HG02852 (cell line): ENCODE results near the gene SSH3.
A peak's percentile ranks its signal among the peaks of the same experiment; 100 is the strongest.
"Not testable (repeated sequence)": the region's sequence is repeated elsewhere in the genome, so short reads cannot be mapped to it uniquely, and the experiment has no call there.

Source experiments
- ATAC-seq: cut with Tn5 transposase; IDR thresholded peaks from one replicate; pipeline ENCODE4 v1.9.1; 2021; ENCODE audit warnings: mild to moderate bottlenecking, moderate library complexity; ENCODE audit not compliant: unreplicated experiment

The SSH3 gene, protein sequence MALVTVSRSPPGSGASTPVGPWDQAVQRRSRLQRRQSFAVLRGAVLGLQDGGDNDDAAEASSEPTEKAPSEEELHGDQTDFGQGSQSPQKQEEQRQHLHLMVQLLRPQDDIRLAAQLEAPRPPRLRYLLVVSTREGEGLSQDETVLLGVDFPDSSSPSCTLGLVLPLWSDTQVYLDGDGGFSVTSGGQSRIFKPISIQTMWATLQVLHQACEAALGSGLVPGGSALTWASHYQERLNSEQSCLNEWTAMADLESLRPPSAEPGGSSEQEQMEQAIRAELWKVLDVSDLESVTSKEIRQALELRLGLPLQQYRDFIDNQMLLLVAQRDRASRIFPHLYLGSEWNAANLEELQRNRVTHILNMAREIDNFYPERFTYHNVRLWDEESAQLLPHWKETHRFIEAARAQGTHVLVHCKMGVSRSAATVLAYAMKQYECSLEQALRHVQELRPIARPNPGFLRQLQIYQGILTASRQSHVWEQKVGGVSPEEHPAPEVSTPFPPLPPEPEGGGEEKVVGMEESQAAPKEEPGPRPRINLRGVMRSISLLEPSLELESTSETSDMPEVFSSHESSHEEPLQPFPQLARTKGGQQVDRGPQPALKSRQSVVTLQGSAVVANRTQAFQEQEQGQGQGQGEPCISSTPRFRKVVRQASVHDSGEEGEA

DNA sequence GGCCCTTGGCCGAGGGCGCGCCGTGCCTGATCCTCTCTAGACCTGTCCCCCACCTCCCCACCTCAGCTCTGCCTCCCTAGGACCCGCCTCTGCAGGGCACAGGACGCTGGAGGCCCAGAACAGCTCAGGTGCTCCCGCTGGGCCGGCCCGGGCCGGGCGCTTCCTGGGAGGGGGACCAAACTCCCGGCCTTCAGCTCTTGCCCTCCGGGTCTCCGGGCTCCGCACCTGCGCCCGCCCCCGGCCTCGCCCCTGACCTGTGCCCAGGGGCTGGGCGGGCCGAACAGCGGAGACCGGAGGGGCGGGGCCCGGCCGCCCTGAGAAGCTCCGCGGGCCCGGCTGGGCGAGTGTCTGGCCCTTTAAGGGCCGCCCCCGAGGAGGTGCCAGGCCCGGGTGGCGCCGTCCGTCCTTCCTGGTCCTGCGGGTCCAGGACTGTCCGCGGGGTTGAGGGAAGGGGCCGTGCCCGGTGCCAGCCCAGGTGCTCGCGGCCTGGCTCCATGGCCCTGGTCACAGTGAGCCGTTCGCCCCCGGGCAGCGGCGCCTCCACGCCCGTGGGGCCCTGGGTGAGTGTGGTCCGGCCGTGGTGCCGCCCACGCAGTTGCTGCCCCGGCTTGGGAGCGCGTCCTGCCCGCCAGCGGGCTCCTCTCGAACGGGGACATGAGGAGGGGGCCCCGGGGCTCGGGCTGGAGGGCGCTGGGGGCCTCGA is at the start of gene SSH3:
SSH3 (plus strand) TSS at position 399 of the 703 bp plus-strand sequence; CDS start at position 495, 96 bp downstream.
- no peak for ATAC-seq

DNA sequence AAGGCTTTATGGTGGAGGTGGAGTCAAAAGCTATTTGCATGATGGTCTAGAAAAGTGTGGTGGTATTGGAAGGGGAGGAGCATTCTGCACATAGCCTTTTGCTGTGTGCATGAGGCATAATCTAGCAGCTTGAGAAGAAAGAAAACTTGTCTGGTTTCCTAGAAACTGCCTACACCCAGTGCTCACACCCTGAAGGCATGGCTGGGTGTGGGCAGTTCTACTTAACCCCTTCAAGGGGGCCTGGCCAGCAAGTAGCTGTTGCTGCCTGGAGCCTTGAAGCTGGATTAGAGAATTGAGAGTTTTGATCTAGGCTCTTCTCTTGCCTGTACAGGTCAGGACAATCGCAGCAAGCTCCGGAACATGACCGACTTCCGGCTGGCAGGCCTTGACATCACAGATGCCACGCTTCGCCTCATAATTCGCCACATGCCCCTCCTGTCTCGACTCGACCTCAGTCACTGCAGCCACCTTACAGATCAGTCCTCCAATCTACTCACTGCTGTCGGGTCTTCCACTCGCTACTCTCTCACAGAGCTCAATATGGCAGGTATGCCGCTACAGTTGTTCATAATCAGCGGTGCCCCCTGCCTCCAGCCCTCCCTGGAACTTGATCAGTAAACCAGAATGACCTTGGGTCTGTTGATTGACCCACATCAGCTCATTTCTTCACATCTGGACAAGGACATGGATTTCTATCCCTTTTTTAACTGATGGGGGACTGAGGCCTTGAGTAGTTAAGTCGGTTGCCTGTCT is 49.3 kb upstream of the SSH3 start:
- ATAC-seq, result no peak

DNA sequence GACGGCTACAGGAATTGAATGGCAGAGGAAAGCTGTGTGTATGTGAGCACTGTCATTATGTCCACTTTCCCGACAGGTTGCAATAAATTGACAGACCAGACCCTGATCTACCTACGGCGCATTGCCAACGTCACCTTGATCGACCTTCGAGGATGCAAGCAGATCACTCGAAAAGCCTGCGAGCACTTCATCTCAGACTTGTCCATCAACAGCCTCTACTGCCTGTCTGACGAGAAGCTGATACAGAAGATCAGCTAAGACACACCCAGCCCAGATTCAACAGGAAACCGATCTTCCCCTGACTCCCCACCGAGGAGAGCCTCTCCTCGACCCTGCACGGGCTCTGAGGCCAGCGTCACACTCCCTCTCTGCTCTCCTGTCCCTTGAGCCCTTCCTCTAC is 48.5 kb upstream of the SSH3 start:
- ATAC-seq, result no peak

DNA sequence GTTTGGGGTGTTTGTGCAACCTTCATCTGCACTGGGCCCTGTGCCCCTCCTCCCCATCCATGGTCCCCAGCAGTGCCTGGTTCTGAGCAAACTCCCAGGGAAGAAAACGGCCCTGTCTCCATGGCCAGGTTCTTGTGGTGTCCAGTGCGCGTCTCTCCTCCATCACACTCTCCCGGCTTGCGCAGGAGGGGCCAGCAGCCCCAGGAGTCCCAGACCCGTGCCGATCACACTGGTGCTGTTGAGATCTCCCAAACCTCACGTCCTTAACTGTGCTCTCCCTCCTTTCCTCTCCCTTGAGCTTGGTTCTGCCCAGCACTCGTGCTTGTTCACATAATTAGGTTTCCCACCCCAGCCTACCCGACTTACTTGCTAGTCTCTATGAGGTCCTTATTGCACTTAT is 48.0 kb upstream of the SSH3 start:
- ATAC-seq, result no peak

DNA sequence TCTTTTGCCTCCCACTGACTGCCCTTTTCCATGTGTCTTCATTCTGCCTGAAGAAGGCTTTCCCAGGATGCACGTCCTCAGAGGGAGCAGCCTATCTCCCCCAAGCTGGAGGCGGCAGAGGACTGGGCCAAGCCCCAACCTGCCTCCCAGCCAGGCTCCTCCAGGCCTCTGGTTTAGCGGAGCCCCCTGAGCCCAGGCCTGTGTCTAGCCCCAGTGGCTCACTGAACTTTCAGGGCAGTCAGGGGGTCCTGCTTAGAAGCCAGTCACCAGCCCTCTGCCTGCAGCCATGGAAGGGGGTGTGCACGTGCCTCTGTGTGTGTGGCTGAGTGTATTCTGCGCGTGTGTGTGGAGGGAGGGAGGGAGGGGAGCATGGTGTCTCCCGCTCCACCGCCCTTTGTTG is 47.5 kb upstream of the SSH3 start:
- ATAC-seq, result no peak

DNA sequence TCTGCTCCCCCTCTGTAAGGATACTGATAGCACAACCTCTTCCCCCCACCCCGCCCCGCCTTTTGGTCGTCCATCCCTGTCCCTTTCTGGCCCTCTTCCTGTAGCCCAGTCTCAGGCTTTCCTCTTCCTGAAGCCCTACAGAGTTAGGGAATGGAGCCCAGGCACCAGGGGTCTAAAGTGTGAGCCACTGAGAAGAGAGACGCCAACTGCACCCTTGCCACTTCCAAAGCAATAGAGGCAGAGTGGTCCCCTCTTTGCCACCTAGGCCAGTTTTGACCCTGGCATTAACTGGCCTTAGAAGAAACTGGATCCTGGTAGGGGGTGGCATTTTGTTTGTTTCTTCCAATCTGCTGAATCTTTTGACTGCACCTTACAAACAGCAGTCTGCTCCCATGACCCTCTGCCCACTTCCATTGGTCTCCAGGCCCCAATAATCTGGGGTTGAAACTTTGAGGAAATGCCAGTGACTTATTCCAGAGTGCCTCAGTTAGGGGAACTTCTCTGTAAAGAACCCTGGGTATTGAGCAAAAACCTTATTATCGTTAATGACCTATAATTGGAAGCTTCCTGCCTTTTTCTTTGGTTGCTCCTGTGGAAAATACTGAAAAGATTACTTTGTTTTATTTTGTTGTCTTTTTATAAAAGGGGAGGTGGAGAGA is 46.7 kb upstream of the SSH3 start:
- ATAC-seq, result no peak

DNA sequence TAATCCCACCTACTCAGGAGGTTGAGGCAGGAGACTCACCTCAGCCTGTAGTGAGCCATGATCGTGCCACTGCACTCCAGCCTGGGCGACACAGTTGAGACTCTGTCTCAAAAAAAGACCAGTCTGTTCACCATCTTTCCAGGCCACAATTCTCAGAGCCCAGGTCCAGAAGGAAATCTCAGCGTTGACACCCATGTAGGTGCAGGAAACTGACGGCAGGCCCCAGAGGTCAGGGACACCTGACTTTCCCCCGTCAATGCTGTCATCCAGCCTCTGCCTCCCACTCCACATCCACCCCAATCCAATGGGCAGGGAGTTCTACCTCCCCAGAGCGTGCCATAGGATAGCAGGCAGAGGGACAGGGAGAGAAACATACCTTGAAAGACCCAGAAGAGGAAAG is 42.9 kb upstream of the SSH3 start:
- ATAC-seq, result no peak

DNA sequence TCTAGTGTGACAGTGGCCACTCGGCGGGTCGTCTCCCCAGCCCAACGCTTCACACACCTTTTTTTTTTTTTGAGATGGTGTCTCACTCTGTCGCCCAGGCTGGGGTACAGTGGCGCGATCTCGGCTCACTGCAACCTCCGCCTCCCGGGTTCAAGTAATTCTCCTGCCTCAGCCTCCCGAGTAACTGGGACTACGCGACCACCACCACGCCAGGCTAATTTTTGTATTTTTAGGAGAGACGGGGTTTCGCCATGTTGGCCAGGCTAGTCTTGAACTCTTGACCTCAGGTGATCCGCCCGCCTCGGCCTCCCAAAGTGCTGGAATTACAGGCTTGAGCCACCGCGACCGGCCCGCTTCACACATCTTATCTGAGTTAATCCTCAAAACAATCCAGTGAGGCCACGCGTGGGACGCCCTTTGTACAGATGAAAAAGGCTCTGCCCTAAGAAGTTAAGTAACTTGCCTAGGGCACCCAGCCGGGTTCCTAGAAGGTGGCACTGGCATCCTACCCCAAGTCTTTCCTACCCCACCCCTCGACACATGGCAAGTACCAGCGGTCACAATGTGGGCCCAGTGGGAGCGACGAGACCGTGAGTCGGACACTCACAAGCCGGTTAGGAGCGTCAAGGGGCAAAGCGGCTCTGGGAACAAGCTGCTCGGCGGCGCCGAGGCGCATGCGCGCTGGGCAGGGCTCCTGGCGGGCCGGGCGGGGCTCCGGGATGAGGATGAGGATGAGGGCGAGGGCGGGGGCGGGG is 42.3 kb upstream of the SSH3 start:
- not testable (repeated sequence) for ATAC-seq

DNA sequence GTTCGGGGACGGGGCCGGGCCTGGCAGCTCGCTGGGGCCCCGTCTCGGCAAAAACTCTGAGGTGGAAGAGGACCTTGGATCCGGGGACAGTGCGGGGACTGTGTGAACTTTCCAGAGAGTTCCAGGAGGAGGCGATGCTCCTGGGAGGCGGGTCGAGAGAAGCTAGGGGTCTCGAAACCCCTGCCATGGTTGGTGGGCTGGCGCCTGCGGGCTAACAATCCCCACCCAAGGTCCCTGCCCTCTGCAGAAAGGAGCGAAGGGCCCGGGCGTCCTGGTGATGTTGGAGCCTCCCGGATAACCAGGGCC is 41.7 kb upstream of the SSH3 start:
- ATAC-seq, result no peak

DNA sequence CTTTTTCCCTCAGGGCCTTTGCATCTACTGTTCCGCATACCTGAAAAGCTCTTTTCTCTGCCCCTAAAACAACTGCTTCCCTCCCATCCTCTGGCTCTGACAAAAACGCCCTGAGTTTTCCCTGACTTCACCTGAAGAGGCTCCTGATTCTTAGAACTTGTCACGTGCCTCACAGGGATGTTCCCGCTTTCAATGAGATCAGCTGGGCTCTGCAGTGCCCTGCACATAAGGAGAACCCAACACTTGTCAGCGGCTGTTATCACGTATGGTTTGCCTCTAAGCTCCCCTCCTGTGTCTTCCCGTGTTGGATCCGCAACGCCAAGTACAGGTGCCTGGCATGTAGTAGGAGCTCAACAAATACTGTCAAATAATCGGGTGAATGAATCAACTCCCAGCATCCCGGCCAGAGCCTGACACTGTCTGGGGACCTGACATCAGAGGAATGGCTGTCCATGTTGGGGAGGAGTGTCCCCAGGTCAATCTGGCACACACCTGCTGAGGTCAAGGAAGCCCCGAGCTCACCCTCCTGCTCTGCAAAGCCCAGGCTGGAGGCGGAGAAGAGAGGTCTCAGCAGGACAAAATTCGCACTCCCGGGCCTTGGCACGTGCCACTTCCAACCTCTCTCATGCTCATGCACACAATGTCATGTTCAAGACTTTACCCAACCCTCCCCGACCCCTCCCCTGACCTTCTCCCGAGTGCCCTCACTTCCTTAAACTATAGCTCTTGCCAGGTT is 41.2 kb upstream of the SSH3 start:
- ATAC-seq, result no peak

DNA sequence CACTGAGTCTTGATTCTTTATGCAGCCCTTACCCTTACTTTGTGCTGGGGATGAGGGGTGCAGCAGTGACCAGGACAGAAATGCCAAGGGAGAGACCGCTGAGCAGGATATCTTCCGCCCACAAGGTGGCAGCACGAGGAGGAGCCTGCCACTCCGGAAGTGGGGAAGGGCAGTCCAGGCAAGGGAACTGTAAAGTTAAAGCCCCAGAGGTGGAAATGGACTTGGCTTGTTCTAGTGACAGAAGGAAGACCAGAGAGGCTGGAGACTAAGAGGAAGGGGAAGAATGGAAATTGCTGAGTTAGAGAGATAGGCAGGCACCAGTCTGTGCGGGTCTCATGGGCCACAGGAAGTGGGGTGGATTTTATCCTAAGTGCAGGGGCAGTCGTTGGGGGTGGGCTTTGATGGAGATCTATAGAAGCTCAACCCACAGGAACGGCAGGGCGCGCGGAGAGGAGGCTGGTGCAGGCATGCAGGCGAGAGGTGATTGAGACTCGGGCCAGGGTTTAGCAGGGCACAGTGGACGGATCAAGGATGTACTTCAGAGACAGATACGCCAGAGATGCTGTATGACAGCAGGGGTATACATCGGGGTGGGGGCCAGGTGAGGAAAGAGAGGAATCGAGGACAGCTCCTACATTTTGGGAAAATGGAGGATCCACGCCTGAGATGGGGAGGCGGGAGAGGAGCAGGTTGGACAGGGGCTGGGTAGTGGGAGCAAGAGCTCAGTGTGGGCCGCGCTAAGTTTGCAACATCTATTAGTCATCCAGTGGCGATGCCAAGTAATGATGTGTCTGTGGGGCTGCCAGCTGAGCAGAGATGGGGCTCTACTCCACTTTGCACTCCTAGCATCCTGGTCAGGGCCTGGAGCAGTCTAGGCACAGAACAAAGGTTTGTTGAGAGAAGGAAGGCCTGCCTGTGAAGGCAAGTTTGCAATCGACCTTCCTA is 40.3 kb upstream of the SSH3 start:
- no peak for ATAC-seq

DNA sequence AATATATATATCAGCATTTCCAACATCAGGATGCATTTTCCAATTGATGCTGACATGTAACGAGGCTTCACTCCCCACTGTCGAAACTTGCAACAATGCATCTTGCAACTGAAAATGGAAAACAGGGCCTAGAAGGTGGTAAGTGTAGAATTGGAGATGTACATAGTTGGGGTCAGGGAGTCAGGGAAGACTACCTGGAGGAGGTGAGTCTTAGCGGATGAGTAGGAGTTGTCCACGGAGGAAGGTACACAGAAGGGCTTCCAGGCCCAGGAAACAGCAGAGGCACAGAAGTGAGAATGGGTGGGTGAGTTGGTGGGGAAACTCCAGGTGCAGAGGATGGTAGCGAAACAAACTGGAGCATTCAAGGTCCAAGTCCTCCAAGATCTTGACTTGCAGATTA is 39.1 kb upstream of the SSH3 start:
- ATAC-seq, result no peak

DNA sequence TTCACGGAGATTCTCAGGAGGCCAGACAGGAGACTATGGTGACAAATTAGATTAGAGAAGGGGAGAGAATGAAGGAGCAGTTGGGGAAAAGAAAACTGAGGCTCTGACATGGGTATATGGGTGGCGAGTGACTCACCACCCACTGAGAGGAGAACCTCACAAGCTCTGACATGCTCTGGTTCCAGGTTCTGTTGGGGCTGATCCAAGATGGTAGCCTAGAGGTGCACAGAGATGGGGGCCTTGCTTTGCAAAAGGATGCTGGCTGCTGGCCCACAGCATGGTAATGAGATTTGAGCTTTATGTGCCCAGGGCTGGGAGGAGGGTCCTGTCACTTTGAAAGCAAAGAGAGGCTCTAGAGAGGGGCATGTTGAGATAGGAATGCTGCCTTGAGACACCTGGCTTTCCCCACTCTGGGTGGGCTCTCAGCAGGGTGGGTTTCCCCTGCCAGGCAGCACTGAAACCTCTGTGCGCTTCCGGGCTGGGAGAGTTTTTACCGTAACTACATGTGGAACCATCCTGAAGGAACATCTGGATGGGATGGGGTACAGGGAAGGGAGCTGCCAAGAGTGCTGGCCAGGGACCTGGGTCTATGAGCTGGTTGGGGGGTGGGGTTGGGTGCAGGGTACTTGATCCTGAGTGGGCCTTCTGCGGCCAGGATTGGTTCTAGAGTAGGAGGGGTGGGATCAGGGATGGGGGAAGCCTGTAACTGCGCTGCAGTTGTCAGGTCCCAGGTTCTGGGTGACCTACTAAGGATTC is 38.3 kb upstream of the SSH3 start:
- ATAC-seq, result no peak

DNA sequence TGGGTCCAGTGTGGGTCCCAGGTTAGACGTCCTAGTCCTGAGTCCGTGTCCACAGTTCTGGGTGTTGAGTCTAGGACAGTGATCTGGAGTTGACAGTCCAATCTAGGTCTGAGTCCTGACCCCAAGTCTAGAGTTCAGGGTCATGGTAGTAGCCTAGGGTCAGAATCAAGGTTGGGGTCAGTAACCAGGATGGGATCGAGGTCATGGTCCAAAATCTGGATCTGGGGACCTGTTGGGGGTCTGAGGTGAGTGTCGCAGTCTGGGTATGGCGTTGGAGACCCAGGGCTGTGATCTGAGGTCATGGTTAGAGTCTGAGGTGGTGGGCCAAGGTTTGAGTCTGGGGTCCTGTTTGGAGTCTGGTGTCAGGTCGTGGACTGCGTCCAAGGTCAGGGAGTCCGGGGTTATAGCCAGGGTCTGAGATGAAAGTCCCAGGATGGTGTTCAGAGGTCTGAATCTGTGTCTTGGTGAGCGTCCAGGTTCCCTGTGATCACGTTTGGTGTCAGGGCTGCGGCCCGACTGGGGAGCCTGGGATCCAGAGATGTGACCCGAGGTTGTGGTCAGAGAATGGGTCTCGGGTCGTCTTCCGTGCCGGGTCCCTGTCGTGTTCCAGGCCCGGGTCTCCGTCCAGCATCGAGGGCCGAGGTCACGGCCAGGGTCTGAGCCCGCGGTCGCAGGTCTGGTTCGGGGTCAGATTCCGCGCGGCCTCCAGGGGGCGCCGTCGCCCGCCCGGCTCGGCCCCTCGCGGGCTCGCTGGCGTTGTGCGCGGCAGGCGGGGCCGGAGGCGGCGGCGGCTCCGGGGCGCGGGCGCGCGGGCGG is 37.5 kb upstream of the SSH3 start:
- peak; percentile 40 for ATAC-seq

DNA sequence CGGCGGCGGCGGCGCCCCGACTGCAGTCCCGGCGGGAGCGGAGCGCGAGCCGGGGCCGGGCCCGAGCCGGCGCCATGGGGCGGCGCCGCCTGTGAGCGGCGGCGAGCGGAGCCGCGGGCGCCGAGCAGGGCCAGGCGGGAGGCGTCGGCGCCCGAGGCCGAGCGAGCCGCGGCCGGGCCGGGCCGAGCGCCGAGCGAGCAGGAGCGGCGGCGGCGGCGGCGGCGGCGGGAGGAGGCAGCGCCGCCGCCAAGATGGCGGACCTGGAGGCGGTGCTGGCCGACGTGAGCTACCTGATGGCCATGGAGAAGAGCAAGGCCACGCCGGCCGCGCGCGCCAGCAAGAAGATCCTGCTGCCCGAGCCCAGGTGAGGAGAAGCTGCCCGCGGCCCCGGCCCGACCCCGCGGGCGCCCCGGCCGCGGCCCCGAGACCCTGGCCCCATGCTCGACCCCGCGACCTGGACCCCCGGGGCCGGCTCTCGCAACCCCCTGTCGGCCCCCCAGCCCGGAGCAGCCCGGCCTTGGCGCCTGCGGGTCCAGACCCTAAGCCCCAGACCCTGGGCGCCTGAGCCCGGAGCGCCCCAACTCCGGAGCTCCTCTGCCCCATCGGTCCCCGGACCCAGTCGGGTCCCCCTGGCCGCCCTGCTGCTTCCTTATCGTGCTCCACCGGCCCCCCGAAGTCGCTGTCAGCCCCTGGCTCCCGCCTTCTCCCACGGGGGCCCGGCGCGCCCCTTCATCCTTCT is 36.7 kb upstream of the SSH3 start, which contains the start of gene GRK2:
GRK2 (plus strand) TSS at position 25 of the 739 bp plus-strand sequence; CDS start at position 252, 227 bp downstream.
- ATAC-seq, result peak; percentile 16
